GM18499 (cell line): ENCODE data around the gene SPO11.

Experiments used
- ATAC-seq: cut with Tn5 transposase; IDR thresholded peaks from one replicate; pipeline ENCODE4 v1.9.1; 2021; ENCODE audit warnings: moderate number of reproducible peaks; ENCODE audit not compliant: insufficient read depth, unreplicated experiment

SPO11 gene

DNA sequence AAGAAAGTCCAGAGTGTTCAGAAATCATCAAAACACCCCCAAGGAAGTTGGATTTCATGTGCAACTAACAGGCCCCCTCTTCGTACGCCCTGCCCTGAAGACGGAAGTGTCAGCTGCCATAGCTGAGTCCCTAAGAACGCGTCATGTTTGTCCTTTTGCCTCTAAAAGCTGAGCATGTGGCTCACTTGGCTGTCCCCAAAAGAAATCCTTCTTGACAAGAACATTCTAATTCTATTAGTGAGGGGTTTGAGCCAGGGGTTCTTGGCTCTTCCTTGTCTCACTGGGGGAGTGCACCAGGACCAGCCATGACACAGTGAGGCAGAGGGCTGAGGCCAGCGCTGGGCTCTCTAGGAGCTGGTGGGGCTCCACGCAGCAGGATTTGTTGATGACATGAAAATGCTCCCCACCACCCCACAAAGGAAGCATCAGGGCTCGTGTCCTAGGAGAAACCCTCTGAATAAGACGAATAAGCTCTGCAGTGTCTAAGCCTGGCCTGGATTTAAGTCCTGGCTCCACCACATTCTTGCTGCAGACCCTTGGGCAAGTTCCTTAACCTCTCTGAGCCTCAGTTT, 20.0 kb upstream of the SPO11 start:
- no peak for ATAC-seq

DNA sequence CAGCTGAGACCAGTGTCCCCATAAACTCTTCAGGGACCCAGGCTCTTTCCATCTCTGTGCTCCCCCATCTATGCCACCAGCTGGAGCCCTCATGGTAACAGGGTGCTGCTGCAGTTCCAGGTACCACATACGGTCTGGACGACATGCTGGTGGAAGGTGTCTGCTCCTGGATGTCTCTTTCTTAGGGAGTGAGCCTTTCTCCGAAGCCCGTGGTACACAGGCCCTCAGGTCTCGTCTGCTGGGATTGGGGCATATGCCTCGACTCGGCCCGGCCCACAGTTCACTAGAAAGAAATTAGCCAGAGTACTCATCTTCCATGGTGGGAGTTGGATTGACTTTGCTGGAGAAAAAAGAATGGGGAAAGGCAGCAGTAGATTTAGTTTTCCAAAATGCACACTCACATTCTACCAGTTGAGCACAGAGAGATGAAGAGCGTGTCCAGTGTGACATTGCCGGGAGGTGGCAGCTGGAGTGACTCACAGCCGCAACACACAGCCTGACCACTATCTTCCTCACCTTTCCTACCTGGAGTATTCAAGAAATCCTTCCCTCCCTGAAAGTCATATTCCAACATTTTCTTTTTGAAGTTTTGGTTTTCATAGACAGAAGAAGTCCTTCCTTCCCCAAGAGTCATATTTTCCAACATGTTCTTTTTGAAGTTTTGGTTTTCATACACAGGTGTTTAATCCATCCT, 18.6 kb upstream of the SPO11 start:
- no peak for ATAC-seq

GRCh38 chr20:57312138-57312537, 17.5 kb upstream of the SPO11 start:
- no peak for ATAC-seq

DNA sequence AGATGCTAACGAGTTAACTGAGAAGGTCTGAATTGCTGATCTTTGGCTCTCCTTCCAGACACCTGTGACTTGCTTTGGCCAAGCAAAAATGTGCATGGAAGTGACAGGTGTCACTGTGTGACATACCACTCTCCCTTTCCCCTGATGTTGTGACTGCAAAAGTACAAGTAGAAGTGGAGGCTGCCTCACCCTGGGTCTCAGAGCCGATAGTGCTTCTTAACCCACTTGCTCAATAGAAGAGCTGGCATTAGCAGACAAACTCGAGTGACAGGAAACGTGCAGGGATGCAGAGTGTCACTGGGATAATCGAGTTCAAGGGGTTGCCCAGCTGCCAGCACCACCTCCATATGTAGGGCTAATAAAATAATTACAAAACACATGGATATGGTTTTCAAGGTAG, 16.4 kb upstream of the SPO11 start:
- no peak for ATAC-seq

DNA sequence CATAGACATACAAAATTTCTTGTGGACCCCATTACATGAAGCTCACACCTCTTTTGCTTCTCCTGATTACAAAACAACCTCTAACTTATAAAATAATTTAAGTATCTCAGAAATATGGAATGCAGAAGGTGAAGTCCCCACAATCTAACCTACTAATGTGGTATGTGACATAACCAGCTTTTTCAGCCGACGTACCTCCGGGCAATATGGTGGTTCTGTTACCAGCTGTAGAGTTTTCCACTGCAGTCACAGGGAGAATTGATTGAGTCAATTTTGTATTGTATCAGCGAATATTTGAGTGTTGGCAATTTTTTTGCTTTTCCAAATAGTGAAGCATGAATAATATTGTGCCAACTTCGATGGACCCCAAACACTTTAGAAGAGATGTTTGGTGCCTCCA, 15.7 kb upstream of the SPO11 start:
- no peak for ATAC-seq

DNA sequence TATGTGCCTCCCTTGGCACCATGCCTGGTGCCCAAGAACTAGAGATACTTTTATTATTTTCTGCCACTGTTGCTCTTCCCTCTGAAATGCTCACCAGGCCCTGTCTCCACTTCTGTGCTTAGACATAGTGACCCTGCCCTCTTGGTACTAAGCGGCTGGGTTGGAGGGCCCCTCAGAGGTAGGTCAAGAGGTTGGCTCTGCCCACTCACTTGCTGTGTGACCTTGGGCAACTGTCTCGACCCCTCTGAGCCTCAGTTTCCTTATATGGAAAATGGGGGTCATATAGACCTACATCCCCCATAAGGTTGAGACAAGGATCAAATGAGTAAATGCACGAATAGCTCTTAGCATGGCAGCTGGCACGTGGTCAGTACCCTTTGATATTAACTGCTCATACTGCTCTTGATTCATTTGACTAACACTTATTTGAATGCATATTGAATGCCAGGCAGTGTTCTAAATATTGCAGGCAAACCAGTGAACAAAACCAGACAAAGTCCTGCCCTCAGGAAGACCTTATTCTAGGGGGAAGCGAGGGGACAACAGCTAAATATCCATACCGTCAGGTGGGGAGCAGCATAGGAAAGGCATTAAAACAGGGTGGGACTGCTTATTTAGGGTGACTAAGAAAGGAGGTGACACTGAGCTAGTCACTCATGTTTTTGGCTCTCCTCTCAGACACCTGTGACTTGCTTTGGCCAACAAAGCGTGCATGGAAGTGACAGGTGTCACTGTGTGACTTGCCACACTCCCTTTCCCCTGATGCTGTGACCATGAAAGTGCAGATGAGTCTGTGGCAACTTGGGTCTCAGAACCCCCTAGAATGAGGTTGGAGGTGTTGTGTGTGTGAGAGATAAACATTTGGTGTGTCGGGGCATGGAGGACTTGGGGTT, 14.3 kb upstream of the SPO11 start:
- no peak for ATAC-seq

GRCh38 chr20:57315976-57316480, 13.6 kb upstream of the SPO11 start:
- no peak for ATAC-seq

- no peak for ATAC-seq
These were observed 12.8 kb upstream of the SPO11 start for GRCh38 chr20:57316795-57317201.

- ATAC-seq: no peak
These were observed 12.3 kb upstream of the SPO11 start for GRCh38 chr20:57317316-57317788.

DNA sequence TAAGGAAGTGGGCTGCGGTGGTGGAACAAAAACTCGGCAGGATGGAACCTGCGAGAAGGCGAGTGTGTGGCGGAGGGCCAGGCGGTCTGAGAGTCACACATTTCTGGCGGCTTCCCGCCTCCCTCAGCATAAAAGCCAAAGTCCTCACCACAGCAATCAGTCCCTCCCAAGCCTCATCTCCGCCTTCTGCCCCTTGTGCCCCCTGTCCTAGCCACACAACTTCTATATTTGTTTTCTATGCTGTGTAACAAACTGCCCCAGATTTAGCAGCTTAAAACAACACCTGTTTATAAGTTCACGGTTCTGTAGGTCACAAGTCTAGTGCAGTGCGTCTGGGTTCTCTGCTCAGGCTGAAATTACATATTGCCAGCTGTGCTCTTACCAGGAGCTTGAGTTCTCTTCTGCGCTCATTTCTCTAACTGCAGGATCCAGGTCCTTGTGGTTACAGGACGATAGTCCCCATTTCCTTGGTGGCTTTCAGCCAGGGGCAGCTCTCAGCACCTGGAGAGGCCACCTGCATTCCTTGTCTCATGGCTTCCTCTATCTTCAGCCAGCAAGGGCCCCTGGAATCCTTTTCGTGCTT, 11.7 kb upstream of the SPO11 start:
- ATAC-seq: no peak

GRCh38 chr20:57319584-57319983, 10.0 kb upstream of the SPO11 start:
- ATAC-seq: no peak

DNA sequence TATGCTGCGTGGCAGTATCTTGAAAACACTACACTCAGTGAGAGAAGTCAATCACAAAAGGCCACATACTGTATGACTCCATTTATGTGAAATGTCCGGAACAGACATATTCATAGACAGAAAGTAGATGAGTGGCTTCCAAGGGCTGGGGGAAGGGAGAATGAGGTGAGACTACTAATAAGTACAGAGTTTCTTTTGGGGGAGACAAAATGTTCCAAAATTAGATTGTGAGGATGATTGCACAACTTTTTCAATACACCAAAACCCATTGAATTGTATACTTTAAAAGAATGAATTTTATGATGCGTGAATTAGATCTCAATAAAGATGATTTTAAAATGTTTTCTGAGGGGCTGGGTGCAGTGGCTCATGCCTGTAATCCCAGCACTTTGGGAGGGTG, 9.2 kb upstream of the SPO11 start:
- no peak for ATAC-seq

GRCh38 chr20:57321142-57321541, 8.5 kb upstream of the SPO11 start:
- no peak for ATAC-seq

- ATAC-seq: no peak
These were observed 7.1 kb upstream of the SPO11 start for GRCh38 chr20:57322476-57322875.

DNA sequence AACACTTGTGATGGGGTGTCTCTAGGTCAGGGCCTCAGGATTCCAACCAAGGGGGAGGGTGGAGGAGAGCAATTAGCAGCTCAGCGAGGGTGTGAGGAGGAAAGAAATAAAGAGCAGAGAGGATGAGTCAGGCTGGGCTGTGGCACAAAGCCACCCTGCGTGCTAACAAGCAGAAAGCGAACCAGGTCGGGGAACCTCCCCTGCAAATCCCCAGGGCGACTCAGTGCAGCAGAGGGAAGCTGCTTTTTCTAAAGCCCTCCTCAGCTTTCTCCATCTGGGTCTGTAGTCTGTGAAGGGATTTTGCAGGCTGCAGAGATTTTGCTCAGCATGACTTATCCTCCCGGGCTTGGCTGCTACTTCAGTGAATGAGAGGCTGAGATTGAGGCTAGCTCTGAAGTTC, 6.6 kb upstream of the SPO11 start:
- ATAC-seq: no peak

DNA sequence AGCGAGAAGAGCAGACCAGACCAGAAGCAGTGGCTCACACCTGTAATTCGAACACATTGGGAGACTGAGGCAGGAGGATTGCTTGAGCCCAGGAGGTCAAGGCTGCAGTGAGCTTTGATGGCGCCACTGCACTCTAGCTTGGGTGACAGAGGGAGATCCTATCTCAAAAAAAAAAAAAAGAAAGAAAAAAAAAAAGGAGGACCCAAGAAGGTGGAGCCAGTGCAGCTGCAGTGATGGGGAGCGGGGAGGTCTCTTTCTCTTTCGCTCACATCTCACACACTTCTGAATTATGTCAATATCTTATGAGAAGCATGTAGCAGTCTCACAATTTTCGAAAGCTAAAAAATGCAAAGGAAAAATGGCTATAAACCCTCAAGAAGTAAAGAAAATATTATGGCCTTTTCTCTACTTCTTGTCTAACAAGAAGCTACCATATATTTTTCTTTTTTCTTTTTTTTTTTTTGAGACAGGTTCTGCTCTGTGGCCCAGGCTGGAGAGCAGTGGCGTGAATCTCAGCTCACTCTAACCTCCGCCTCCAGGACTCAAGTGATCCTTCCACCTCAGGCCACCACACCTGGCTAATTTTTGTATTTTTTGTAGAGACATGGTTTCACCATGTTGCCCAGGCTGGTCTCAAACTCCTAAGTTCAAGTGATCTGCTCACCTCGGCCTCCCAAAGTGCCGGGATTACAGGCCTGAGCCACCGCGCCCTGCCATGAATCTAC, 3.8 kb upstream of the SPO11 start:
- no peak for ATAC-seq

DNA sequence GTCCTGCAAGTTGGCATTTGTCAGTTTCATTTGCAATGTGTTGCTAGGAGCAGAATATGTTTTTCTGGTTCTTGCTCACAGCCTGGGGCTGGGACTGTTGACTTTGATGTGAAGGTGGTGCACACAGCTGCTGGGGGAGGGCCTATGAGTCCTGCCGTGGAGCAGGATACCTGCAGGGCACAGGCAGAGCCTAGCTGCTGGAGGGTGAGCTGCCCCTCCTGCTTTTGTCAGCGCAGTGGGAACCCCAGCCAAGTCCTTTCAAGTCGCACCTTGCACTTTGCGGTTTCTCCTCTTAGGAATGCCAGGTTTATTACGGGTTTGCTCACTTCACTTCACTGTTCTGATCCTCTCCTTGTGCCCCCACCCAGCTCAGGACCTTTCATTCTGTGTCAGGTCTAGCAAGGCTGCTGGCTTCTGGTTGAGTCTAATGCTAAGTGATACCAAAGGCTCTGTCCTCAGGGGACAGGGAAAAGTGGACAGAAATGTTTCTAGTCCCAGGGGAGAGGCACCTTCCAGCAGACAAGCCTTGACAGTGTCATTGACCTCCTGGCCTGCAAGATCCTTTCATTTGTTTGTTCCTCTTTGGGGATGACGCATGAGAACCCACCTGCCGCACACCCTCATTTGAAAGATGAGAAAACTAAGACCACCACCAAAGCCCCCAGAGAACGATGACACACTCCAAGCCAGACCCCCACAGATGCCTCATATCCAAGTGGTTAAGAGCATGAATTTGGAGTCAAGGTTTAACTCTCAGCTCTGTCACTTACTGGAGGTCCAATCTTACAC, 2.7 kb upstream of the SPO11 start:
- no peak for ATAC-seq

- no peak for ATAC-seq
These were observed 1.8 kb upstream of the SPO11 start for GRCh38 chr20:57327820-57328219.

- no peak for ATAC-seq
These were observed 1.4 kb downstream of the SPO11 start for GRCh38 chr20:57330998-57331397.
